HEK293 (cell line): ENCODE data around the gene NCKAP5.

Source experiments
- GFI1B ChIP-seq: fragments of 450-650 bp; formaldehyde crosslinking; IDR thresholded peaks from 2 replicates; pipeline ENCODE4 v1.5.1; 2016; ENCODE audit warnings: missing biosample characterization, missing genetic modification characterization
- MEIS1 ChIP-seq: sonication (generic); formaldehyde crosslinking; IDR thresholded peaks from 2 replicates; pipeline ENCODE4 v1.8.1; 2022; ENCODE audit warnings: missing genetic modification reagents, mild to moderate bottlenecking, borderline replicate concordance
- SETDB1 ChIP-seq: IDR thresholded peaks from one replicate; pipeline ENCODE4 v1.6.1; 2017; ENCODE audit warnings: mild to moderate bottlenecking, low read length, moderate library complexity, mixed read lengths; ENCODE audit not compliant: insufficient read length
- ZNF707 ChIP-seq: fragments of 450-650 bp; formaldehyde crosslinking; IDR thresholded peaks from 2 replicates; pipeline ENCODE4 v1.5.1; 2016; ENCODE audit warnings: missing biosample characterization, missing genetic modification characterization
- TF ChIP-seq, protein P1 (sequence below): fragments of 450-650 bp; formaldehyde crosslinking; IDR thresholded peaks from 2 replicates; pipeline ENCODE4 v1.5.1; 2016; ENCODE audit warnings: missing biosample characterization, missing genetic modification characterization
- TF ChIP-seq, protein P2 (sequence below): fragments of 450-650 bp; formaldehyde crosslinking; IDR thresholded peaks from 2 replicates; pipeline ENCODE4 v1.5.1; 2016; ENCODE audit warnings: missing biosample characterization, missing genetic modification characterization
- TF ChIP-seq, protein P3 (sequence below): fragments of 450-650 bp; formaldehyde crosslinking; IDR thresholded peaks from 2 replicates; pipeline ENCODE4 v1.5.1; 2016; ENCODE audit warnings: missing biosample characterization, missing genetic modification characterization

DNA sequence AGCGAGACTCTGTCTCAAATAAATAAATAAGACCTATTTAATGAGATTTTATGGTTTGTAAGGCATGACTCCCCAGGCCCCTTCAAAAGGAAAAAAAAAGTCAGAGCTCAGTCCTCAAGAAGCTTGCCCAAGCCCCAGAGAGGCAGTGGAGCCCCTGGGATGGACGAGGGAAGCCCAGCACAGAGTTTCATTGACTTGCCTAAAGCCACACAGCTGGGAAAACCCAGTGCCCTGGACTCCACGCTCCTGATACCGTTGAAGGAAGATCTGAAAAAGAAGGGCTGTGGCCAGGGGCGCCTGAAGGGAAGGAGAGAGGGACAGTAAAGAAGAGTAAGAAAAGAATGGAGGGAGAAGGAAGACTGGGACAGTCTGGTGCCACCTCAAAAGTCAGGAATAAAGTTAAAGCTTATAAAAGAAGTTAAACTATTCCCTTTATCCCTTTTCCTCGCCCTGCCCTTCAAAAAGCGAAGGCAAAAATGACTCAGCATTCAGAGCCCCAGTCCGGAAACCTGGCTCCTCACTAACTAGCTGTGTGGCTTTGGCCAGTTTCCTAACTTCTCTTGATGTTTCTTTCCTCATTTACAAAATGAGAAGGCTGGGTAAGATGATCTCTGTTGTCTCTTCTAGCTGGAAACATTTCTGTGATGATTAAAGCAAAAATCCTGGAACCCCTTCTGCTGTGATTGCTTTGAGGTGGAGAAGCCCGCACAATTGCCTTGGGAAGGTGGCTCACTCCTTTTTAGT is 945.0 kb downstream of the NCKAP5 start:
- TF ChIP-seq SETDB1 (no peak), GFI1B (tag by site-specific recombination) (no peak), MEIS1 (CRISPR knock-in tag) (no peak), ZNF707 (tag by site-specific recombination) (no peak)
- TF ChIP-seq, protein P1, sequence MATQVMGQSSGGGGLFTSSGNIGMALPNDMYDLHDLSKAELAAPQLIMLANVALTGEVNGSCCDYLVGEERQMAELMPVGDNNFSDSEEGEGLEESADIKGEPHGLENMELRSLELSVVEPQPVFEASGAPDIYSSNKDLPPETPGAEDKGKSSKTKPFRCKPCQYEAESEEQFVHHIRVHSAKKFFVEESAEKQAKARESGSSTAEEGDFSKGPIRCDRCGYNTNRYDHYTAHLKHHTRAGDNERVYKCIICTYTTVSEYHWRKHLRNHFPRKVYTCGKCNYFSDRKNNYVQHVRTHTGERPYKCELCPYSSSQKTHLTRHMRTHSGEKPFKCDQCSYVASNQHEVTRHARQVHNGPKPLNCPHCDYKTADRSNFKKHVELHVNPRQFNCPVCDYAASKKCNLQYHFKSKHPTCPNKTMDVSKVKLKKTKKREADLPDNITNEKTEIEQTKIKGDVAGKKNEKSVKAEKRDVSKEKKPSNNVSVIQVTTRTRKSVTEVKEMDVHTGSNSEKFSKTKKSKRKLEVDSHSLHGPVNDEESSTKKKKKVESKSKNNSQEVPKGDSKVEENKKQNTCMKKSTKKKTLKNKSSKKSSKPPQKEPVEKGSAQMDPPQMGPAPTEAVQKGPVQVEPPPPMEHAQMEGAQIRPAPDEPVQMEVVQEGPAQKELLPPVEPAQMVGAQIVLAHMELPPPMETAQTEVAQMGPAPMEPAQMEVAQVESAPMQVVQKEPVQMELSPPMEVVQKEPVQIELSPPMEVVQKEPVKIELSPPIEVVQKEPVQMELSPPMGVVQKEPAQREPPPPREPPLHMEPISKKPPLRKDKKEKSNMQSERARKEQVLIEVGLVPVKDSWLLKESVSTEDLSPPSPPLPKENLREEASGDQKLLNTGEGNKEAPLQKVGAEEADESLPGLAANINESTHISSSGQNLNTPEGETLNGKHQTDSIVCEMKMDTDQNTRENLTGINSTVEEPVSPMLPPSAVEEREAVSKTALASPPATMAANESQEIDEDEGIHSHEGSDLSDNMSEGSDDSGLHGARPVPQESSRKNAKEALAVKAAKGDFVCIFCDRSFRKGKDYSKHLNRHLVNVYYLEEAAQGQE = no peak
- TF ChIP-seq, protein P2, sequence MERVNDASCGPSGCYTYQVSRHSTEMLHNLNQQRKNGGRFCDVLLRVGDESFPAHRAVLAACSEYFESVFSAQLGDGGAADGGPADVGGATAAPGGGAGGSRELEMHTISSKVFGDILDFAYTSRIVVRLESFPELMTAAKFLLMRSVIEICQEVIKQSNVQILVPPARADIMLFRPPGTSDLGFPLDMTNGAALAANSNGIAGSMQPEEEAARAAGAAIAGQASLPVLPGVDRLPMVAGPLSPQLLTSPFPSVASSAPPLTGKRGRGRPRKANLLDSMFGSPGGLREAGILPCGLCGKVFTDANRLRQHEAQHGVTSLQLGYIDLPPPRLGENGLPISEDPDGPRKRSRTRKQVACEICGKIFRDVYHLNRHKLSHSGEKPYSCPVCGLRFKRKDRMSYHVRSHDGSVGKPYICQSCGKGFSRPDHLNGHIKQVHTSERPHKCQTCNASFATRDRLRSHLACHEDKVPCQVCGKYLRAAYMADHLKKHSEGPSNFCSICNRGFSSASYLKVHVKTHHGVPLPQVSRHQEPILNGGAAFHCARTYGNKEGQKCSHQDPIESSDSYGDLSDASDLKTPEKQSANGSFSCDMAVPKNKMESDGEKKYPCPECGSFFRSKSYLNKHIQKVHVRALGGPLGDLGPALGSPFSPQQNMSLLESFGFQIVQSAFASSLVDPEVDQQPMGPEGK (tag by site-specific recombination) = no peak
- TF ChIP-seq, protein P3, sequence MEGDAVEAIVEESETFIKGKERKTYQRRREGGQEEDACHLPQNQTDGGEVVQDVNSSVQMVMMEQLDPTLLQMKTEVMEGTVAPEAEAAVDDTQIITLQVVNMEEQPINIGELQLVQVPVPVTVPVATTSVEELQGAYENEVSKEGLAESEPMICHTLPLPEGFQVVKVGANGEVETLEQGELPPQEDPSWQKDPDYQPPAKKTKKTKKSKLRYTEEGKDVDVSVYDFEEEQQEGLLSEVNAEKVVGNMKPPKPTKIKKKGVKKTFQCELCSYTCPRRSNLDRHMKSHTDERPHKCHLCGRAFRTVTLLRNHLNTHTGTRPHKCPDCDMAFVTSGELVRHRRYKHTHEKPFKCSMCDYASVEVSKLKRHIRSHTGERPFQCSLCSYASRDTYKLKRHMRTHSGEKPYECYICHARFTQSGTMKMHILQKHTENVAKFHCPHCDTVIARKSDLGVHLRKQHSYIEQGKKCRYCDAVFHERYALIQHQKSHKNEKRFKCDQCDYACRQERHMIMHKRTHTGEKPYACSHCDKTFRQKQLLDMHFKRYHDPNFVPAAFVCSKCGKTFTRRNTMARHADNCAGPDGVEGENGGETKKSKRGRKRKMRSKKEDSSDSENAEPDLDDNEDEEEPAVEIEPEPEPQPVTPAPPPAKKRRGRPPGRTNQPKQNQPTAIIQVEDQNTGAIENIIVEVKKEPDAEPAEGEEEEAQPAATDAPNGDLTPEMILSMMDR (tag by site-specific recombination) = no peak
